Ectodermal cell (in vitro differentiated cells): Measurements from ENCODE around the gene RPS6KL1.

Experiments
- H3K27ac ChIP-seq: 2 replicates; pipeline ENCODE4 v1.7.0; 2013; ENCODE audit warnings: mild to moderate bottlenecking, low read depth, low read length; ENCODE audit not compliant: insufficient read depth, poor library complexity, severe bottlenecking
- H3K27me3 ChIP-seq: 2 replicates; pipeline ENCODE4 v1.7.0; 2013; ENCODE audit warnings: mild to moderate bottlenecking, low read length; ENCODE audit not compliant: insufficient read depth, control insufficient read depth, poor library complexity, severe bottlenecking
- H3K36me3 ChIP-seq: one replicate; pipeline ENCODE4 v1.7.0; 2013; ENCODE audit warnings: low read length; ENCODE audit not compliant: control insufficient read depth, insufficient read depth
- H3K4me1 ChIP-seq: one replicate; pipeline ENCODE4 v1.7.0; 2013; ENCODE audit warnings: low read length; ENCODE audit not compliant: control insufficient read depth, insufficient read depth
- H3K4me3 ChIP-seq: 2 replicates; pipeline ENCODE4 v1.7.0; 2013; ENCODE audit warnings: low read depth, low read length, control low read depth; ENCODE audit not compliant: insufficient read depth
- H3K9me3 ChIP-seq: 2 replicates; pipeline ENCODE4 v1.7.0; 2013; ENCODE audit warnings: mild to moderate bottlenecking, low read length, moderate library complexity; ENCODE audit not compliant: control insufficient read depth
- WGBS, 2 experiments: methylation state at CpG; one replicate each; pipeline ENCODE4 v1.1.7; 2013; ENCODE audit warnings: missing lambda C conversion rate in 2 of 2; 5-methylcytosine and 5-hydroxymethylcytosine counted together

Gene RPS6KL1

DNA sequence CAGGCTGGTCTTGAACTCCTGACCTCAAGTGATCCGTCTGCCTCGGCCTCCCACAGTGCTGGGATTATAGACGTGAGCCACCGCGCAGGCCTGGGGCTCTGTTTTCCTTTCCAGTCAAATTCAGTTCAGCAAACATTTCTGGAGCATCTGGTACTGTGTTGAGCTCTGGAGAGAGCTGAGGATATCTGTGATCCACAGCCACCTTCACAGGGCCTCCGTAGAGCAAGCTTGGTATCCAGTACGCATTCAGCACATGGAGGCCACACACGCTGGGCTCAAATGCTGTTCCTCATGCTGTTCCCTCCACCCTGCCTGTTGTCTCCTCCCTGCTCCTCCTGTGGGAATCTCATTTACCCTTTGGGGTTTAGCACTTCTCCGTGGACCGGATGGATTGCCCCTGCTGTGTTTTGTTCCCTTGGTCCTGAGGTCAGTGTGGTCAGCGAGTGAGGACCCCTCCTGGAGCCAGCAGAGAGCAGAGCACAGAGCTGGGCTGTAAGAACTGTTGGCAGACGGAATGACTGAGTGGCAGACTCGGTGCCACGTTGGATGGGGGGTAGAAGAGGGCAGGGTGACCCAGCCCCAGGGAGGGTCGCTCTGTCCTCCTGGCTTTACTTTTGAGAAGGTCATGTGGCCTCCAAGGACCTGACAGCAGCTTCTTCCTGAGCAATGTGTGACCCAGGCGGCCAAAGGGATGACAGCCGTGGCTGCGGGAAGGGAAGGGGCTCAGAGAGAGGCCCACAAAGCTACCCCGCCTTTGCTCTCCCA, 891 bp downstream of the RPS6KL1 start:
- Histone ChIP-seq H3K9me3 (no peaks in the 10 kb centered on the region), H3K27me3 (peaks cover 11% of the 10 kb centered on the region), H3K27ac (no peak overlapping the region), H3K36me3 (no peaks in the 10 kb centered on the region), H3K4me1 (no peaks in the 10 kb centered on the region), H3K4me3 (peak overlapping the region; percentile 64)
- 70 to 73% methylated on average over 19 of the region's 19 CpGs for WGBS, 2 experiments

DNA sequence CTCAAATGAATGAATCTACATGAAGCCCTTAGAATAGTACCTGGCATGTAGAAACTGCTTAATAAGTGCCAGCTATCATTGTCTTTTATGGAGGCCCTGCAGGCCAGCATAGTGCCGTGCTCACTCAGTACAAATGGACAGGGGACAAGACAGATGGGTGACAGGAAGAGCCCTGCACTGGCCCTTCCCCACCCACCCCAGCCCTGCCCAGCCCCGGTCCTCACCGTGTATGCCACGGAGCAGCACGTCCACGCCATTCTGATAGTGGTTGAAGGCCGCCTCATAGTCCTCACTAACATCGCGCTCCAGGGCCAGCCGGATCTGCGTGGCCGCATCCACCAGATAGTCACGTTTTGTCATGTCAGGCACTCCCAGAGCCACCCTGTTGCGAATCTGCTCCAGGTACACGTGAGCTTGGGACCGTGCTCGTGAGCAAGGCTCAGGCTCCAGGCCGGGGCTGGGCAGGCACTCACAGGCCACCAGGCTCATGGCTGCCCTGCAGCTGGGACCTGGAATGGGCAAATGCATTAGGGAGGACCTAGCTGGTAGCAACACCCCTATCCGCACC, 1.9 kb downstream of the RPS6KL1 start:
- H3K9me3 ChIP-seq: no peaks in the 10 kb centered on the region
- no peaks in the 10 kb centered on the region for H3K36me3 ChIP-seq
- WGBS, 2 experiments: 94 to 96% methylated on average over 19 of the region's 19 CpGs
- no peaks in the 10 kb centered on the region for H3K4me1 ChIP-seq
- no peak overlapping the region for H3K4me3 ChIP-seq
- H3K27me3 ChIP-seq: peaks cover 11% of the 10 kb centered on the region
- no peak overlapping the region for H3K27ac ChIP-seq

DNA sequence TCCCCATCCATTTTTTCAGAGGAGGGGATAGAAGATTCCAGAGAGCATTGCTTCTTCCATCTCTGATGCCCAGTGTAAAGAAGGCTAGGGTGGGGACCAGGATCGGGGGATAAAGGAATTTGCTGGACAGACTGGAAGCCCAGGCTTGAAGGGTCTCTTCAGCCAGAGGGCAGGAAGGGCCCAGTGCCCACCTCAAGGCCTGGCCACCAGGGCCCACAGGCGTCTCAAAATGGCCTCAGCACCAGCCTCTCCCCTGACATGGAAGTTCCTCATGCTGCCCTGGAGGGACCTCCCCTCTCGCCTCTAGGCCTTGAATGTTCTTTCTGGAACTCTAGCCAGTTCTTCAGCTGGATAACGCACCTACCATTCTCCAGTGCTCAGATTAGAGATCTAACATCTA, 2.8 kb downstream of the RPS6KL1 start:
- no peaks in the 10 kb centered on the region for H3K36me3 ChIP-seq
- 87 to 92% methylated on average over 4 of the region's 4 CpGs for WGBS, 2 experiments
- no peak overlapping the region for H3K4me3 ChIP-seq
- no peaks in the 10 kb centered on the region for H3K4me1 ChIP-seq
- H3K27me3 ChIP-seq: peaks cover 10% of the 10 kb centered on the region
- H3K9me3 ChIP-seq: no peaks in the 10 kb centered on the region
- no peak overlapping the region for H3K27ac ChIP-seq

DNA sequence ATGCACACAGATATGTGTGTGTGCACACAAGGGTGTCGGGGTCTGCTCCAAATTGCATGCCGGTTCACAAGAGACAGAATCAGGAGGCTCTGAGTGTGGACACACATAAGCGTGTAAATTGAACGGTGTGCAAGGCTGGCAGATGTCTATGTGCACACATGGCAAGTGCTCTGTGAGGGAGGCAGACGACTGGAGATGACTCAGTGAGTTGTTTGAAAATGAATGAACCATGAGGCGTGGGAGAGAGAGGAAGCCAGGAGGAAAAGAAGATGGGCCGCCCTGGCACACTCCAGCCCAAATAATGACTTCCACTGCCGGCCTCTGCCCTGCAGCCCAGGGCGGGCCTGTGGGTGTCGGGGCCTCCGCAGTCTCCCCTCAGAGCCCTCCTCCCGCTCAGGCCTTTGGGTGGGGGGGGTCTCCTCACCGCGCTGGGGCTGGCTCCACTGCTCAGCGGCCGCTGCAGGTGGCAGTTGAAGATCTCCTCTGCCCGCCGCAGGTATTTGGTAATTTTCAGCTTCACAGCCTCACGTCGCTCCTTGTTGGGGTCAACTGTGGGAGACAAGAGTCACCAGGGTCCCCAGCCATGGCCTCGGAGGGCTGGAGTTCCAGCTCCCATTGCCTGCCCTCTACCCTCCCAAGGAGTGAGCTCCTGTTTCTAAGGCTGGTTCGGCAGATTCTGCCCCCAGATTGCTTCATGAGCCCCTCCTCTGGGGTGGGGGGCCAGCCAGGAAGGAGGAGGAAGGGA, 3.5 kb downstream of the RPS6KL1 start:
- H3K4me1 ChIP-seq: no peaks in the 10 kb centered on the region
- no peak overlapping the region for H3K4me3 ChIP-seq
- H3K27me3 ChIP-seq: peaks cover 8% of the 10 kb centered on the region
- H3K9me3 ChIP-seq: no peaks in the 10 kb centered on the region
- 93 to 95% methylated on average over 22 of the region's 22 CpGs for WGBS, 2 experiments
- no peak overlapping the region for H3K27ac ChIP-seq
- no peaks in the 10 kb centered on the region for H3K36me3 ChIP-seq

DNA sequence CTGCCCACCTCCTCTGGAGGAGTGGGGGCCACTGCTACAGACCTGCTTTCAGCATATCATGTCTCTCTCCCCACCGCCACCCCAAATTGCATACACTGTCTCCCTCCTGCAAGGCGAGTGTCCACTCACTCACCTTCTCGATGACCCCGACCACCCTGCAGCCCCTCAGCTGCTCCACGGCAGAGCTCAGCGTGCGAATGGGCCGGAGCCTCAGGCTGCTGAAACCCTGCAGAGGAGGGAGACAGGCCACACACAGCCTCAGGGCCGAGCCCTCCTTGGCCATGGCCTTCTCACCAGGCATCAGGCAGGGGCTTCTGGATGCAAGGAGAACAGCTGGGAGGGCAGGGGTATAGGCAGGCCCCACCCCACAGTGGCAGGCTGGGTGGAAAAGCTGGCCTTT, 4.7 kb downstream of the RPS6KL1 start:
- peaks cover 8% of the 10 kb centered on the region for H3K27me3 ChIP-seq

DNA sequence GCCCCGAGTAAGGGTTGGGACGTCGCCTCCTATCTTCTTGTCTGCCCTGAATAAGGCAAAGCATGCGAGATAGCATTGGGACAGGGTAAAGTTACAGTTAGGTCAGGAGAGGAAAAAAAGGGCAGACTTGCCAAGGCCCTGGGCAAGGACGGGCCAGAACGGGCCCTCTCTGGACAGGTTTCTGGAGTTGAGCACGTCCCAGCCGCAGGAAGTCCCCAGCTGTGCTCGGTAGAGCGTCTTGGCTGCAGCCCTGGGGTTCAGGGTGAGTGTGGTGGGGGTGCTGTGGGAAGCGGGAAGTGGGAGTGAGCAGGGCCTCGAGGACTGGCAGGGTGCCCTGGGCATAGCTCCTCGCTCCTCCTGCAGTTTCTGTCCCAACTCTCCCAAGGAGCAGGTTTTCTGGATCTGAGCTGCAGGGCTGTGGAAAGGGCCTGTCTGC, 5.4 kb downstream of the RPS6KL1 start:
- H3K4me3 ChIP-seq: no peak overlapping the region
- H3K36me3 ChIP-seq: no peaks in the 10 kb centered on the region
- no peak overlapping the region for H3K27ac ChIP-seq
- H3K4me1 ChIP-seq: no peaks in the 10 kb centered on the region
- H3K27me3 ChIP-seq: peaks cover 6% of the 10 kb centered on the region
- 84 to 91% methylated on average over 13 of the region's 13 CpGs for WGBS, 2 experiments
- H3K9me3 ChIP-seq: no peaks in the 10 kb centered on the region

More for the DNA sequence above, 4.7 kb downstream of the RPS6KL1 start:
- Histone ChIP-seq H3K4me3 (no peak overlapping the region), H3K4me1 (no peaks in the 10 kb centered on the region), H3K27ac (no peak overlapping the region), H3K9me3 (no peaks in the 10 kb centered on the region), H3K36me3 (no peaks in the 10 kb centered on the region)
- 94% methylated on average over 9 of the region's 9 CpGs for WGBS, 2 experiments

DNA sequence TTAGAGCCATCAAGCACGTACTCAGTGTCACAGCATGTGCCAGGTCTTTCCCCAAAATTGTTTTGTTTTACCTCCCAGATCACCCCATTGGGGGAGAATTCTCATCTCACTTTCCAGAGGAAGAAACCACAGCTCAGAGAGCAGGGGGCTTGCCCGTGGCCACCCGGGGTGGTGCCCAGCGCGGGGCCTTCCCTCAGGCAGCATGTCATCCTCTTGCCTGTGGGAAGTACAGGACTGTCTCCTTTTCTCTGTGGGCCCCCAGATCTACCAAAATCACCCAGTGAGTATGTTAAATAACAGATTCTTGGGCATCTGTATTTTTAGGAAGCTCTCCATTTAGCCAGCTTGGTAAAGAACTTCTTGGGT, 5.9 kb downstream of the RPS6KL1 start:
- peaks cover 1% of the 10 kb centered on the region for H3K27me3 ChIP-seq
- no peaks in the 10 kb centered on the region for H3K9me3 ChIP-seq
- no peaks in the 10 kb centered on the region for H3K4me1 ChIP-seq
- 89 to 92% methylated on average over 5 of the region's 5 CpGs for WGBS, 2 experiments
- no peaks in the 10 kb centered on the region for H3K36me3 ChIP-seq
- no peak overlapping the region for H3K27ac ChIP-seq
- no peak overlapping the region for H3K4me3 ChIP-seq

DNA sequence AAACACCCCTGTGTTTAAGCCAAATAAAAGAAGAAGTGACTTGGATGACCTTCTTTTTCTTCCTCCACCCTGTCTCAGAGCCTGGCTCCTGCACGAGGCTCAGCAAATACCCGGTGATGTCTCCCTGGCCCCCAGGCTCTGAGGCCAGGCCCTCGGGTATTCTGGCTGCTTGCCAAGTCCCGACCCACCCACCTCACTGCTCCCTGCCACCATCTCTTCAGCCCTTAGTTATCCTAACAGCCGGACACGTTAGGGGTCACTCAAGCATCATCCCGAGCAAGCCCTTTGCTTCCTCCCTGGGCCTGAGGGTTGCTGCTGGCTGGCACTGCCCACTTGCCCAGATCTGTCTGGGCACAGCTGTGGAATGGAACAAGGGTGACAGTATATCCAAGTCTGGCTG, 7.2 kb downstream of the RPS6KL1 start:
- Histone ChIP-seq H3K27me3 (no peaks in the 10 kb centered on the region), H3K4me3 (no peak overlapping the region), H3K27ac (no peak overlapping the region), H3K36me3 (no peaks in the 10 kb centered on the region), H3K9me3 (no peaks in the 10 kb centered on the region), H3K4me1 (no peaks in the 10 kb centered on the region)
- WGBS, 2 experiments: 80 to 82% methylated on average over 7 of the region's 7 CpGs

DNA sequence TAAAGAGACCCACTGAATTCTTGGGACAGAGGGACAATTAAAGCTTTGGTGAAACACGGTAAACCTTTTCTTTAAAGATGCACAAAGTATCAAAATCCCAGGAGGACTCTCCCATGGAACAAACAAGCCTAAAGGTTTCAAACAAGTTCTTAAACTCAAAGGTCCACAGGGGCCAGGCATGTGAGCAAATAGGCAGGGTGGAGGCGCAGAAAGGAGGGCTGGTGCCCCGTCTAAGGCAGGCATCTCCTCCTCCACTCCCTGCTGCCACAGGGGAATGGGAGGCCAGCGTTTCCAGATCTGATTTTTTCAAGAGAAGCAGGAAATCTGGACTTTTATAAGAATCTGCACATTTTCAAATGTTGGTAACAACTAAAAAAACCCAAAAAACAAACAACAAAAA, 7.6 kb downstream of the RPS6KL1 start:
- H3K9me3 ChIP-seq: no peaks in the 10 kb centered on the region
- 89 to 91% methylated on average over 4 of the region's 4 CpGs for WGBS, 2 experiments
- no peak overlapping the region for H3K4me3 ChIP-seq
- H3K27ac ChIP-seq: no peak overlapping the region
- H3K4me1 ChIP-seq: no peaks in the 10 kb centered on the region
- H3K36me3 ChIP-seq: no peaks in the 10 kb centered on the region
- no peaks in the 10 kb centered on the region for H3K27me3 ChIP-seq

DNA sequence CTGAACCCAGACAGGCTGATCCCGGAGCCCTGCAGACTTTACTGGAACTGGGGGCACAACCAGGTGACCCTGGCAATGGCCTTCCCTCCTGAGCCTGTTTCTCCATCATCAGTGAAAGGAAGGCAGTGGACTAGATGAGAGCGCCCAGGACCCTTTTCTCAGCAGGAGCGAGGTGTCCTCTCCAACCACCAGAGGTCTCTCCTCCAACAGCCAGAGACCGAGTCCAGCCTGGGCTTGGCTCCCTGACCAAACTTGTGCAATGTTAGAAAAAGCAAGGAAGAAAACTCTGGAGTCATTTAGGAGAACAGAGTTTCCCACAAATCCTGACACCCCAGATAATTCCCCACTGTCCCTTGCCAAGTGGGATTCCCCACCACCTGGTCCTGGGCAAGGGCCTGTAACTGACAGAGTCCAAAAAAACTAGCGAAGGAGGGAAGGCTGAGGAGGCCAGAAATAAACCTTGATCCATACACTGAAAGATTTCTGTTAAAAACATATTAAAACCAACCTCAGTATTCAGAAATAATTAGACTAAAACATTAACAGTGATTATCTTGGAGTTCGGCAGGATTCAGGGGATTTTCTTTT, 9.0 kb downstream of the RPS6KL1 start:
- Histone ChIP-seq H3K4me3 (no peak overlapping the region), H3K36me3 (no peaks in the 10 kb centered on the region), H3K27ac (no peak overlapping the region), H3K9me3 (no peaks in the 10 kb centered on the region), H3K4me1 (no peaks in the 10 kb centered on the region), H3K27me3 (no peaks in the 10 kb centered on the region)
- 72 to 74% methylated on average over 6 of the region's 6 CpGs for WGBS, 2 experiments
